NB4 (cell line): ENCODE results near the gene ZNF365.

ENCODE experiments used
- DNase-seq: peaks from one replicate; pipeline ENCODE4 v3.0.0; 2010; ENCODE audit warnings: low read depth
- H3K4me3 ChIP-seq: one replicate; pipeline ENCODE4 v1.5.1; 2011; ENCODE audit warnings: mild to moderate bottlenecking, low read depth, low read length, moderate library complexity
- CTCF ChIP-seq: IDR thresholded peaks from one replicate; pipeline ENCODE4 v1.5.1; 2012; ENCODE audit warnings: low read depth, low read length
- MYC ChIP-seq: IDR thresholded peaks from 2 replicates; pipeline ENCODE4 v1.6.1; 2011; ENCODE audit warnings: low read depth, low read length
- POLR2A ChIP-seq: IDR thresholded peaks from 2 replicates; pipeline ENCODE4 v1.6.1; 2011; ENCODE audit warnings: mild to moderate bottlenecking; ENCODE audit not compliant: insufficient read length; ENCODE audit errors: extremely low read depth
- TF ChIP-seq, protein P1 (sequence below): IDR thresholded peaks from 2 replicates; pipeline ENCODE4 v1.6.1; 2011; ENCODE audit warnings: low read depth, low read length

The ZNF365 gene

DNA sequence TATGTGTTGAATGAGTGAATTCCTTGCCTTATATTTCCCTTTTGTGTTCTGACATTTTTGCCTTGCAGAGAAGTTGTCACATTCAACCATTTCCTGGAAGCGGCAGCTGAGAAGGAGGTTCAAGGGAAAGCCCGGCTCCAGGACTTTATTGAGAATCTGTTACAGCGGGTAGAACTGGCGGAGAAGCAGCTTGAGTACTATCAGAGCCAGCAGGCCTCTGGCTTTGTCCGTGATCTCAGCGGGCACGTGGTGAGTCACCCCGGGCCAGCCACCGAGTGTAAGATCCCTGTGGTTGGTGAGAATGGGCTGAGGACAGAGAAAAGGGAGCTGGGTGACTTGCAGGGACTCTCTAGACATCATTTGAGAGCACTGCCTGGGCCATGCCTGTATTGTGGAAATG, 14.2 kb downstream of the ZNF365 start:
- TF ChIP-seq POLR2A: no peak
- no peak for TF ChIP-seq MYC
- TF ChIP-seq, protein P1, sequence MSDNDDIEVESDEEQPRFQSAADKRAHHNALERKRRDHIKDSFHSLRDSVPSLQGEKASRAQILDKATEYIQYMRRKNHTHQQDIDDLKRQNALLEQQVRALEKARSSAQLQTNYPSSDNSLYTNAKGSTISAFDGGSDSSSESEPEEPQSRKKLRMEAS: no peak
- no peak for TF ChIP-seq CTCF

DNA sequence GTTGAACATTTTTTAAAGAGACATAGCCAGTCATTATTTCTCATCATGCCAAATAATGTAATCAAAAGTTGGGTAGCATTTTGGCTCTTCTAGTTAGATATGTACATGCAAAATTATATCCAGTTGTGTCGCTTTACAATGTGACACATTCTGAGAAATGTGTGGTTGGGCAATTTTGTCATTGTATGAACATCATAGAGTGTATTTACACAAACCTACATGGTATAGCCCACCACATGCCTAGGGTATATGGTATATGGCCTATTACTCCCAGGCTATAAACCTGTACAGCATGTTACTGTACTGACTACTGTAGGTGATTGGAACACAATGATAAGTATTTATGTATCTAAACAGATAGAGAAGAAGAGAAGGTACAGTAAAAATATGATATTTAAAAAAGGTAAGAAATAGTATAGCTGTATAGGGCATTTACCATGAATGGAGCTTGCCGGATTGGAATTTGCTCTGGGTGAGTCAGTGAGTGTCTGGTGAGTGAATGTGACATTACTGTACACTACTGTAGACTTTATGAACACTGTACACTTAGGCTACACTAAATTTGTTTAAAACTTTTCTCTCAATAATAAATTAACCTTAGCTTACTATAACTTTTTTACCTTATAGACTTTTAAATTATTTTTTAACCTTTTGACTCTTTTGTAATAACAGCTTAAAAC, 16.5 kb downstream of the ZNF365 start:
- no peak overlapping the region for H3K4me3 ChIP-seq
- no peak for DNase-seq
- TF ChIP-seq CTCF (no peak), MYC (no peak), POLR2A (no peak)
- TF ChIP-seq, protein P1: no peak

More for the DNA sequence above, 14.2 kb downstream of the ZNF365 start:
- no peak overlapping the region for H3K4me3 ChIP-seq
- DNase-seq: no peak

DNA sequence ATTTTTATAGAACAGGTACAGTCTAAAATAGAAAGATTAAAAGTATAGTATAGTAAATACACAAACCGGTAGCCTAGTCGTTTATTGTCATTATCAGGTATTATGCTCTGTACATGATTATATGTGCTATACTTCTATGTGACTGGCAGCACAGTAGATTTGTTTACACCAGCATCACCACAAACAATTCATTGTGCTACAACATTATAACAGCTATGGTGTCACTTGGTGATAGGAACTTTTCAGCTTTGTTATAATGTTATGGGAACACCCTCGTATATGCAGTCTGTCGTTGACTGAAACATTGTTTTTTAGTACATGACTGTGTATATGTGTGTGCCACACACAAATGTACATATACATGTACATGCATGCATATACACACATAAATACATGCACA, 19.1 kb downstream of the ZNF365 start:
- H3K4me3 ChIP-seq: no peak overlapping the region
- TF ChIP-seq CTCF (no peak), MYC (no peak), POLR2A (no peak)
- TF ChIP-seq, protein P1: no peak
- DNase-seq: no peak

DNA sequence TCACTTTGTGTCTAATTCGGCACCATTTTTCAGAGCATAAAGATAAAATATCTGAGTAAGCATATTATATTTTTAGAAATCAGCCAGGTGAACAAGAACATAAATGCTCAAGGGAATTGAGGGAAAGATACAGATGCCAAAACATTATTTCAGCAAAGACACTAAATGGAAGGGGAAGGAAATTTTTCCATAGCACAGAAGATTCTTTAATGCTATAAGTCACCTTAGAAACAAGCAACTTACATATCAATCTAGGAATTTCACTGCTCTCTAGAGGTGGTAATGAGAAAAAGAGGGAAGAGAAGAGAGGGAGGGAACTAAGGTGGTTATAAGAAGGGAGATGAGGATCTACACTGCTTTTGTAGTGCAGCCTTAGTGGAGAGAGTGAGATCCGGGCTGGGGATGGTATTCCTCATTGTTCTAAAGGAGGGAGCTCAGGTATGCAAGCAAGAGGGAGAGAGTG, 20.4 kb downstream of the ZNF365 start:
- DNase-seq: no peak
- TF ChIP-seq MYC (no peak), POLR2A (no peak), CTCF (no peak)
- TF ChIP-seq, protein P1: no peak
- H3K4me3 ChIP-seq: no peak overlapping the region

- no peak for DNase-seq
- TF ChIP-seq MYC (no peak), POLR2A (no peak), CTCF (no peak)
- TF ChIP-seq, protein P1: no peak
- H3K4me3 ChIP-seq: no peak overlapping the region
Observed at GRCh38 chr10:62395892-62396291, 21.7 kb downstream of the ZNF365 start.
